GM19351 (cell line): Measurements from ENCODE around the gene BCL2L11.

Experiments
- ATAC-seq: cut with Tn5 transposase; IDR thresholded peaks from one replicate; pipeline ENCODE4 v1.9.1; 2021; ENCODE audit warnings: mild to moderate bottlenecking, moderate library complexity; ENCODE audit not compliant: unreplicated experiment

The BCL2L11 gene

GRCh38 chr2:111142101-111142500, 21.4 kb downstream of the BCL2L11 start:
- ATAC-seq: no peak

- no peak for ATAC-seq
Measured at GRCh38 chr2:111143107-111143842, 22.6 kb downstream of the BCL2L11 start.

- ATAC-seq: no peak
Measured at GRCh38 chr2:111143843-111144198, 23.1 kb downstream of the BCL2L11 start.

GRCh38 chr2:111145103-111145760, 24.5 kb downstream of the BCL2L11 start:
- no peak for ATAC-seq

- no peak for ATAC-seq
Measured at GRCh38 chr2:111145951-111146350, 25.2 kb downstream of the BCL2L11 start.

GRCh38 chr2:111148225-111148873, 27.6 kb downstream of the BCL2L11 start:
- no peak for ATAC-seq

- ATAC-seq: no peak
Measured at GRCh38 chr2:111148925-111149324, 28.2 kb downstream of the BCL2L11 start.

GRCh38 chr2:111149882-111150455, 29.3 kb downstream of the BCL2L11 start:
- ATAC-seq: no peak

- ATAC-seq: no peak
Measured at GRCh38 chr2:111154758-111155157, 34.0 kb downstream of the BCL2L11 start.

GRCh38 chr2:111155610-111156009, 34.9 kb downstream of the BCL2L11 start:
- ATAC-seq: no peak

GRCh38 chr2:111156529-111156928, 35.8 kb downstream of the BCL2L11 start:
- no peak for ATAC-seq

- peak; percentile 55 for ATAC-seq
Measured at GRCh38 chr2:111157071-111157661, 36.5 kb downstream of the BCL2L11 start.

- peak; percentile 41 for ATAC-seq
Measured at GRCh38 chr2:111157798-111158197, 37.1 kb downstream of the BCL2L11 start.

GRCh38 chr2:111159641-111160040, 38.9 kb downstream of the BCL2L11 start:
- no peak for ATAC-seq

GRCh38 chr2:111160758-111161157, 40.0 kb downstream of the BCL2L11 start:
- no peak for ATAC-seq

GRCh38 chr2:111161971-111162370, 41.3 kb downstream of the BCL2L11 start:
- ATAC-seq: no peak

- no peak for ATAC-seq
Measured at GRCh38 chr2:111162718-111163331, 42.1 kb downstream of the BCL2L11 start.

GRCh38 chr2:111164078-111164477, 43.4 kb downstream of the BCL2L11 start:
- ATAC-seq: no peak

GRCh38 chr2:111165084-111165483, 44.4 kb downstream of the BCL2L11 start:
- ATAC-seq: no peak

- no peak for ATAC-seq
Measured at GRCh38 chr2:111166115-111166514, 45.4 kb downstream of the BCL2L11 start.
